ENCODE data around the gene HERPUD1.
"Not testable (repeated sequence)": the region's sequence is repeated elsewhere in the genome, so short reads cannot be mapped to it uniquely, and the experiment has no call there.

Gene HERPUD1

DNA sequence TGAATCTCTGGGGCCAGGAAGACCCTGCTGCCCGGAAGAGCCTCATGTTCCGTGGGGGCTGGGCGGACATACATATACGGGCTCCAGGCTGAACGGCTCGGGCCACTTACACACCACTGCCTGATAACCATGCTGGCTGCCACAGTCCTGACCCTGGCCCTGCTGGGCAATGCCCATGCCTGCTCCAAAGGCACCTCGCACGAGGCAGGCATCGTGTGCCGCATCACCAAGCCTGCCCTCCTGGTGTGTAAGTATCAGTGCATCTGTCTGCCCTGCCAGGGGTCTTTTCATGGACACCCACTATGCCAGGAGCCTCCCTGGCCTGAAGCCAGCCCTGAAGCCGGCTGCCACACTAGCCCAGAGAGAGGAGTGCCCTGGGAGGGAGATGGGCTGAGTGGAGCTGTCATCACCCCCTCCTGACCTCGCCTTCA is 29.9 kb downstream of the HERPUD1 start, which contains the start of gene CETP:
TSS of gene CETP (plus strand) at position 100 of the 431 bp plus-strand sequence. CDS start at position 130, 30 bp downstream.
- DNase-seq = no peak

DNA sequence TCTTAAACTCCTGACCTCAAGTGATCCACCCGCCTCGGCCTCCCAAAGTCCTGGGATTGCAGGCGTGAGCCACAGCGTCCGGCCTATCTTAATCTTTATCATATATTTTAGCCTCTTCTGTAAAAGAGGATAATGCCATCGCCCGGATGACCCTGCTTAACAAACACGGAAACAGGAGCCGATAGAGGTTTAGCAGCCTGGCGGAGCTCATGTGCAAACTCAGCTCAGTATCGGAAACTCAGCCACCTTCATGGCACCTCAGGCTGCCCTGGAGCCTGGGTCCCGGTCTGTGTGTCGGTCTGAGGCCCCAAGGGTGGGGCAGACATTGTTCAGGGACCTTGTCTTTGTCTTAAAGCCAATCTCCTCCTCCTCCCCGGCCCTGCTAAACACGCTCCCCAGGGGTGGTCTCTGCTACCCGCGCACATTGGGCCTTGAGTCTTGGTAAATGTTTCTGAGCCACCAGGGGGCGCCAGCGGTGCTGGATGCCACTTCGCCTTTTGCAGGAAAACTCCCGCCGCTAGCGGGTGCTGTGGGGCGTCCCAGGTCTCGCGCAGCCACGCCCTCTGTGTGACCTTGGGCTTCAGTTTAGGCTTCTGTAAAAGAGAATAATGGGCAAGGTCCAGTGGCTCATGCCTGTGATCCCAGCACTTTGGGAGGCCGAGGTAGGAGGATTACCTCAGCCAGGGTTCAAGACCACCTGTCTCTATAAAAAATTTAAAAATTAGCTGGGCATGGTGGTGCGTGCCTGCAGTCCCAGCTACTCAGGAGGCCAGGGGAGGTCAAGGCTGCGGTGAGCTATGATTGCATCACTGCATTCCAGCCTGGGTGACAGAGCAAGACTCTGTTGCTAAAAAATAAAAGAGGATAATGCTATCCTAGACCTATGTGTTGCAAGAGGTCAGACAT is 32.6 kb downstream of the HERPUD1 start:
- DNase-seq = no peak

DNA sequence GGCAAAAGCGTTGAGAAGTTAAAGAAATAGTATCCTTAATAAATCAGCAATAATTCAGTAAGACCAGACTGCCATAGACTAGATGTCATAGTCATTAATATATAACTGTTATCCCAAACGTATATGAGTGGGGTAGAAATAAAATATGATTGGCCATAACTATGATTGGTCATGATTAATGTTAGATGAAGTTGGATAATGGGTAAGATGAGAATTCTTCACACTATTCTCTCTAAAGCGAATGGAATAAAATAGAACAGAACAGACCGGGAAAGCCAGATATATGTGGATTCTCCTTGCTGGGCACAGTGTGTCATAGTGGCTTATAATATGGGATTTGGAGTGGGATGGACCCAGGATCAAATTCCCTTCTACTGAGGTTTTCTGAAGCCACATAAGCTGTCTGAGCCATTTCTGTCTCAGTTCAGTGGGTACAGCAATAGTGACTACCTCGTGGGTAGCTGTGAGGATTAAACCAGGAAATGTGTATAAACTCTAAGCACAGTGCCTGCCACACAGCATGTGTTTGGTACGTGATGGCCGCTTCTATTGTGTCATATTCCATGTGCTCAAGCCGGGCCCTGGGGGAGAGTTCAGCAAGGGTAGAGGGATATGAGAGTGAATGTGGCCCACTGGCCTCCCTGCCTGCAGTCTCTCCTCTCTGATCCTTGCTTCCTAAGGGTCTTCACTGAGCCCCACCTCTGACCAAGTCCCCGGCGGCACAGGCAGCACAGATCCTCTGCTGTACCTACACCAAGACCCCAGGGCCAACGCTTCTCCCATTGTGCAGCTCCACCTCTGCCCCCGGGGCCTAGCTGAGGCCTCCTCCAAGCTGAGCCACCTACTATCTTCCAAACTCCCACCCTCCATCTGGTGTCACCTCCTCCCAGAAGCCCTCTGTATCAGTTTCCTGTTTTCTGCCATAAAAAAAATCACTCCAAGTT is 33.5 kb downstream of the HERPUD1 start:
- DNase-seq = no peak

DNA sequence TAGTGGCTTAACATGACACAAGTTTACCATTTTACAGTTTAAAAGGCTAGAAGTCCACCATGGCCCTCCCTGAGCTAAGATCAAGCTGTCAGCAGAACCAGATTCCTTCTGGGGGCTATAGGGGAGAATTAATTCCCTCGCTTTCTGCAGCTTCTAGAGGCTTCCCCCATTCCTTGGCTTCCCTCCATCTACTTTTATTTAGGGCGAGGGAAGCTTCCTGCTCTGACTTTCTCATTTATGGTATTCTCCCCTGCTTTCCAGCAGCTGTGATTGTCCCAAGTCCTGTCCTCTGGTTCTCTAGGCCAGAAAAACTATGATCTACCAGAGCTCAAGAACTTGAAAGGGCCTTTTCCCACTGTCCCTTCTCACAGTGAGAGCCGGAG is 34.1 kb downstream of the HERPUD1 start:
- no peak for DNase-seq

DNA sequence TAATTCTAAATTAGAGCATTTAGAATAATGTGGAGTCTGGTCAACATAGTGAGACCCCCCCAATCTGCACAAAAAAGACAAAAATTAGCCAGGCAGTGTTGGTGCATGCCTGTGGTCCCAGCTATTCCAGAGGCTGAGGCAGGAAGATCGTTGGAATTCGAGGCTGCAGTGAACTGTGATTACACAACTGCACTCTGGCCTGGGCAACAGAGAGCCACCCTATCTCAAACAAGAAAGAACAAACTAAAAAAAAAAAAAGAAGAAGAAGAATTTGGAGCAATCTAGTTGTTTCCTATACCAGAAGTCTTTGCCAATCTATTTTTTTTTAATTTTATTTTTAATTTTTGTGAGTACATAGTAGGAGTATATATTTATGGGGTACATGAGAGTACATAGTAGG is 35.8 kb downstream of the HERPUD1 start:
- no peak for DNase-seq

DNA sequence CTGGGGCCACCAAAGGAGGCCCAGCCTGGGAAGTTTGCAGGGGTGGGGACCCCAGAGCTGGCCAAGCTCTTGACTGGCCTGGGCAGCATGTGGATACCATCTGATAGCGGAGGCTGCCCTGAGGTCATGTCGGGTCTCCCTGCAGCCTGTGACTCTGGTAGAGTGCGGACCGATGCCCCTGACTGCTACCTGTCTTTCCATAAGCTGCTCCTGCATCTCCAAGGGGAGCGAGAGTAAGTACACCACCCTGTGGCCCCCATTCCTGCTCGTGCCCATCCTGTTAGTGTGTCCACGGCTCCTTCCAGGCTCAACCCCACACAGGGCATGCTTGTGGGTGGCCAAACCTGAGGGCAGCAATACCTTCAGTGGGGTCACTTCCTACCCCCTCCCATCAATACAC is 37.8 kb downstream of the HERPUD1 start:
- DNase-seq = no peak

DNA sequence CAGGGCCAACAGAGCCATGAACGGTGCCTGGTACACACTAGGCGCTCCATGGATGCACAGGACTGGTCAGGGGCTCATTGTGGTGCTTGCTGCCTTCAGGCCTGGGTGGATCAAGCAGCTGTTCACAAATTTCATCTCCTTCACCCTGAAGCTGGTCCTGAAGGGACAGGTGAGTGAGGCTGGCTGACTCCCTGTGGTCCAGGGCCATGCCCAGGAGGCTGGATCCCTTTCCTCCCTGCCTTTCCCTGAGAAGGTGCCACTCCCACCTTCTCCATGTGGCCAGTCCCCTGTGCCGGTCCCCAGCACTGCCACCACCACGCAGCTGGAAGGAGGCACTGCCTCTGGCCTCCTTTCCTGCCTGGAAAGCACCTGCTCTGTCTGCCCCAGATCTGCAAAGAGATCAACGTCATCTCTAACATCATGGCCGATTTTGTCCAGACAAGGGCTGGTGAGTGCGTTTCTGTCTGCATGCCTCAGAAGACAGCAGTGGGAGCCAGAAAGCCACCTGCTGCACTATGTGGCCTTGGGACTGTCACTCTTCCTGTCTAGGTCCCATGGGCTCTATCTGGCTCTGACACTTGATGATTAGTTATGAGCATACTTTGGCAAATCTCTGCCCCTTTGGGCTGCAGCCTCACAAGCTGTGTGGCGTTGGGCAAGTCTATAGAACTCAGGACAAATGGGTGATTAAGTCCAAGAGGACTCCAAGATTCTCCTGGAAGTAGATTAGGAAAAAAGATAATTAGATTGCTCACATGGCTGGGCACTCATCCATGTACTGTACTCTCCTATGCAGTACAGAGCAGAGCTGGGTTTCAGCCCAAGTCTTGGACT is 39.2 kb downstream of the HERPUD1 start:
- no peak for DNase-seq

DNA sequence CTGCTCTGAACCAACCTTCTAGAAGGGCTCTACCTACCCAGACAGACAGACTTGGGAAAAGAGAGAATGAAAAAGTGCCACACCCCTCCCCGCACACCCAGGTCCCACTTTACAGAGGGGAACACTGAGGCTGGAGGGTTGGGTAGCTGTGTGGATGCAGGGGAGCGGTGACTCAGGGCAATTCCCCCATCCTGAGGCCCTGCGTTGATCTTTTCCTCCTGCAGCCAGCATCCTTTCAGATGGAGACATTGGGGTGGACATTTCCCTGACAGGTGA is 39.8 kb downstream of the HERPUD1 start:
- DNase-seq = no peak

DNA sequence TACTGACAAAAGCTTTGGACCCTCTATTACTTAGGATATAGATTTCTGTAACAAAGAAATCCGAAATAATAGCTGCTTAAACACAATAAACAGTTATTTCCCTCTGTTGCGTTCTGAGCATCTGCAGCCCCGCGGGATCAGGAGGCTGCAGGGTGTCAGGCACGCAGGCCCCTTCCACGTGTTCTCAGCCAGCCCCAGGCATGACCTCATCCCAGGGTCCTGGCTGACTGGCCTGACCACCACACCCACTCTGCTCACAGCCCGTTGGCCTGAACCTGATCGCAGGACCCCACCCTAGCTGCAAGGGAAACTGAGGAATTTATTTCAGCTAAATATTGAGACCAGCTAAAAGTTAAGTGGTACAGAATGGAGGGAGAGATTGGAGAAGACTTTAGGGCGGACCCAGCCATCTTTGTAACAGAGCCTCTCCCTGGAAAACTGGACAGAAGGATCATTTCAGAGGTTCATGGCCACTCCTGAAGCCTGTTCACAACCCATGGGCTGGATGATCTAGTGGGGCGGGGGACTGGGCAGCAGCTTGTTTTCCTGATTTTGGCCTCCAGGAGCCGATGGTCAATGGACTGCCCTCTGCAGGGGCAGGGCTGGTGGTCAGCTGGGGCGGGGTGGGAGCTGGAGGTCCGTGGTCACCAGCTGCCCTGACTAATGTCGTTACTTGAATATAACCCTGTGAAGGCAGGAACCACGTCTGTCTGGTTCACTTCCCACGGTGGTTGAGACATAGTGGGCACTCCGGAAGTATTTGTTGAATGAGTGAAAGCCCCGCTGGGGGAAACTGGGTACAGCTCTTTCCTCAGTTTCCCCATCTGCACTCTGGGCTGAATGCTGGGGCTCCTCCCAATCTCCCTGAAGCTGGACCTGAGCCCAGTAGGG is 40.7 kb downstream of the HERPUD1 start:
- no peak for DNase-seq

DNA sequence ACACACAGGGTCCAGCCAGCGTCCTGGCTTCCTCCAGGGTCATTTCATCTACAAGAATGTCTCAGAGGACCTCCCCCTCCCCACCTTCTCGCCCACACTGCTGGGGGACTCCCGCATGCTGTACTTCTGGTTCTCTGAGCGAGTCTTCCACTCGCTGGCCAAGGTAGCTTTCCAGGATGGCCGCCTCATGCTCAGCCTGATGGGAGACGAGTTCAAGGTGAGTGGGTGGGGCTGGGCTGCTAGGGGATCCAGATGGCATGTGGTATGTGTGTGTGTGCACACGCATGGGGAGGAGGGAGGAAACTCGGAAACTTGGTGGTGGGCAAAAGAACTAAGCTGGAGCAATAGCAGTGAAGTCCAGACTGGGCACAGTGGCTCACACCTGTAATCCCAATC is 41.4 kb downstream of the HERPUD1 start:
- no peak for DNase-seq

DNA sequence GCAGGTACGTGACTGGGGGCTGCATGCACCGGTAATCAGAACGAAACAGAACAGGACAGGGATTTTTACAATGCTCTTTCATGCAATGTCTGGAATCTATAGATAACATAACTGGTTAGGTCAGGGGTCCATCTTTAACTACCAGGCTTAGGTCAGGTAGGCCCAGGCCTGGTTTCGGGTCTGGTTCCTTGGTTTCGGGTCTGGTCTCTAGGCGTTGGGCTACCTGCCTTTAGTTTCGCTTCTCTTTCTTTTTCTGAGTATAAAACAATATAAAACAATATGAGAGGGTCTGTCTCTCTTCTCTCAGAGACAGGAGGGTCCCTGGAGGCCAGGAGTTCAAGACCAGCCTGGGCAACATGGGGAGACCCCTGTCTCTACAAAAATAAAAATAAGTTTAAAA is 42.0 kb downstream of the HERPUD1 start:
- DNase-seq = not testable (repeated sequence)

DNA sequence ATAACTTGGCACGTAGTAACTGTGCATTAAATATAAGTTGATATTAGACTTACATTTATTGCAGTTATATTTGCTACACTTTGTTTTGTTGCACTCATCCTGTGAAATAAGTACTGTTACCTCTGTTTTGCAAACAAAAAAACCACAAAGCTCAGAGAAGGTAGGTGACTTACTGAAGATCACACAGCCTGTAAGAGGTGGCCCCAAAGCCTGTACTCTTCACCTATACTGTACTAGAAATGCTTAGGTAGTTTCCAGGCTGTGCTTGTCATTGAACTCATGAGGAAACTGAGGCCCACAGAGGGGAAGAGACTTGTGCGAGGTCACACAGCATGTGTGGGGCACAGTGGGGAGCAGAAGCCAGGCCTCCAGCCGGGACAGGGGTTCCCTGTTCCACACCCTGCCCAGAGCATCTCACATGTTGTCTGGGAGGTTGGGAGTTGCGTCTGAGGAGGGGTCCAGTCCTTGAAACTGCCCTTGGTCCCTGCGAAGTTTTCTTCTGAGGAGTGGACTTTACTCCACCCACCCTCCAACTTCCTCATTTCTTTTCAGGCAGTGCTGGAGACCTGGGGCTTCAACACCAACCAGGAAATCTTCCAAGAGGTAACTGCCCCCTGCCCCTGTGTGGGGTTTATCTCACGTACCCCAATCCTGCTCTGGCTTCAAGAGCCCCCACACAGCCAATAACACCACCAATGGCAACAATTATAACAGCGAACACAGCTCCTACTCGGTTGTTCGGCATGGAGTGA is 42.8 kb downstream of the HERPUD1 start:
- DNase-seq = no peak

DNA sequence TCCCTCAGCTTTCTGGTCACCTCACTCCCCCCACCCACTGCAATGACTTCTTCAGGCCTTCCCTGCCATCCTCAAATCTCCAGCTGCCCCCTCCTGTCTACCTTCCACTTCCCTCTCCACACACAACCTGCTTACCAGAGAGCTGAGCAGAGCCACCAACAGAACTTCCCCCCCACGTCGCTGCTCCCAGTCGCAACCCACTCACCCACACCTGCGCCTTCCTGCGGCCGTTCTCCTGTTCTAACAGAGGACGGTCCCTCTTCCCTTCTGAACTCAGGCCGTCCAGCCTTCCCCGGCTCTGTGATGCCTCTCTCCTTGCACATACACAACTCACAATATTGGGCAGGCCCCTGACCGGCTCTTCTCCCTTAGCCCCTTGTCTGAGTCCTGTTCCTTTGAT is 43.8 kb downstream of the HERPUD1 start:
- no peak for DNase-seq

DNA sequence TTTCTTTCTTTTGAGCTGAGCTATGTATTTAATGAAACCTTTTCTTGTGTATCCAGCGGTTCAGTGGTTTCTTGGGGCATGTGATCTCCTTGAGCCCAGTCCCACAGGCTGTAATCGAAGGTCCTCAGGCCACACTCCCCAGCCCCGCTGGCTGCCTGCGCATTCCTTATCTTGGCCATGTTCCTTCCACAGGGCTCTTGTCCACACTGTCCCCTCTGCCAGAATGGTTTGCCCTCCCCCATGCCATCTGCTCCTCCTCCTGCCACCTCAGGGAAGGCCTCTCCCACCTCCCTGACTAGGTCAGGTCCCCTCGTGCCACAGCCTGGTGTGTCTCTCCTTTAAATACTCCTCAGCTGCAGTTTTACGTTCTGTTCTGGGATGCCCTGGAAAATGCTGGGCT is 45.3 kb downstream of the HERPUD1 start:
- DNase-seq = no peak

DNA sequence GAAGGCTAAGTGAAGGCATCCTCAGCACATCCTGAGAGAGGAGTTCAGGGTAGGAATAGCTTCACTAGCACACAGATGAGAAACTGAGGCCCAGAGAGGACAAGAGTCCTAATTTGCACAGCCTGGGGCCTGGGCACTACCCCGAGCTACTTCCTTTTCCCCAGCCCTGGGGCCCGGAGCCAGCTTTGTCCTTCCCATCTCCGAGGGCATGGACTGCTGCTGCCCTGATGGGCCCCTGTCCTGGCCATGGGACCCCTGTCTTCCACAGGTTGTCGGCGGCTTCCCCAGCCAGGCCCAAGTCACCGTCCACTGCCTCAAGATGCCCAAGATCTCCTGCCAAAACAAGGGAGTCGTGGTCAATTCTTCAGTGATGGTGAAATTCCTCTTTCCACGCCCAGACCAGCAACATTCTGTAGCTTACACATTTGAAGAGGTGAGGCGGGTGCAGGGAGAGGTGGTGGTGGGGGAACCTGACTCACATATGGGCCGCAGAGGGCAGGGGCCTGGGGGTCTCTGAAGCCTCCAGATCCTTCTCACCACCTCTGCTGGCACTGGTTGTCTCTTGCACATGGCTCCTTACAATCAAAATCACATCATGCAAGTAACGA is 46.0 kb downstream of the HERPUD1 start:
- no peak for DNase-seq

DNA sequence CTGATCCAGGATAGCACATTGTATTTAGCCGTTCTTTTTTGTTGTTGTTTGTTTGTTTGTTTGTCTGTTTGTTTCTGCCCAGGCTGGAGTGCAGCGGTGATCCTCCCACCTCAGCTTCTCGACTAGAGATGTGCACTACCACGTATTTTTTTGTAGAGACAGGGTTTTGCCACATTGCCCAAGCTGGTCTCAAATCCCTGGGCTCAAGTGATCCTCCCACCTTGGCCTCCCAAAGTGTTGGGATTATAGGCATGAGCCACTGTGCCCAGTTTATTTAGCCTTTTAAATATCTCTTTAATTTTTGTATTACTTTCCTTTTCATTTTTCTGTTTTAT is 48.2 kb downstream of the HERPUD1 start:
- no peak for DNase-seq

DNA sequence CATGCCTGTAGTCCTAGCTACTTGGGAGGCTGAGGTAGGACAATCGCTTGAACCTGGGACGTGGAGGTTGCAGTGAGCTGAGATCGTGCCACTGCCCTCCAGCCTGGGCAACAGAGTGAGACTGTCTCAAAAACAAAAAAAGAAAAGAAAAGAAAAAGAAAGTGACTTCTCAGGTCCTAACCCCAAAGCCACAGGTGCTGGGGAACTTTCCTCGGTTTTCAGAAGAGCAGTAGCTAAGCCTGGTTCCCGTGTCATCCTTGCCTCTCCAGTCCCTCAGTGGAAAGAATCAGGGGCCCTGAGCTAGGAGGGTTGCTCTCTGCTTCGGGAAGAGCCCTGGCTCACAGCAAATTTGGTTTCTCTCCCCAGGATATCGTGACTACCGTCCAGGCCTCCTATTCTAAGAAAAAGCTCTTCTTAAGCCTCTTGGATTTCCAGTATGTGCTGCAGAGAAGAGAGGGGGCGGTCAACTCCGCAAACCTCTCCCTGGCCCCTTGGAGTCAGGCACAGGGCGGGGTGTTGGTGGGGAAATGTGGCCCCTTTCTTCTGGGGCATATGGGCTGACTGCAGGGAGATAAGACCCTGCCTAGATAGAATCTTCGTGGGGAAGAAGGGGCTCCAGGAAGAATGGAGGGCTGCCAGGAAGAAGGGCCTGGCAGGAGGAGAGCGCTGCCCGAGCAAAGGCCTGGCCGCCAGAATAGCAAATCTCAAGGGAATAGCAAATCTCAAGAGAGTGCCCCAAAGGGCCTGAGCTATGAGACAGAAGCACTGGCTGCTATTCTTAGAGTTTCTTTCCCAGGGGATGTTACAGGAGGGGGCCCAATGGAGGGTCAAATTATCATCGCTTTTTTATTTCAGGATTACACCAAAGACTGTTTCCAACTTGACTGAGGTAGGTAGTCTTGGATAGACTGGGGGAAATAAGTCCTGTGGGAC is 49.1 kb downstream of the HERPUD1 start:
- no peak for DNase-seq

DNA sequence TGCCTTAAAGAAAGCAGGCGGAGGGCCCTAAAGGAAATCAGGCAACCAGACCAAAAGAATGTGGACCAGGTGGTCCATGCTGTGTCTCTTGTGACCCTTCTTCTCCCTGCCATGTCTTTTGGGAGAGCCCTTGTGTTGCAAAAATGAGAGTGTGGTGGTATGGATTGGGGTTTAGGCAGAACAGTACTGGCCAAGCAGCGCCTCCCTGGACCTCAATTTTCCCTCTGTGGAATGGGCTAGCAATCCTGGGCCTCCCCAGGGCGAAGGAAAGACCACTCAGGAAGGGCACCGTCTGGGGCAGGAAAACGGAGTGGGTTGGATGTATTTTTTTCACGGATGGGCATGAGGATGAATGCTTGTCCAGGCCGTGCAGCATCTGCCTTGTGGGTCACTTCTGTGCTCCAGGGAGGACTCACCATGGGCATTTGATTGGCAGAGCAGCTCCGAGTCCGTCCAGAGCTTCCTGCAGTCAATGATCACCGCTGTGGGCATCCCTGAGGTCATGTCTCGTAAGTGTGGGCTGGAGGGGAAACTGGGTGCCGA is 49.9 kb downstream of the HERPUD1 start:
- DNase-seq = no peak

DNA sequence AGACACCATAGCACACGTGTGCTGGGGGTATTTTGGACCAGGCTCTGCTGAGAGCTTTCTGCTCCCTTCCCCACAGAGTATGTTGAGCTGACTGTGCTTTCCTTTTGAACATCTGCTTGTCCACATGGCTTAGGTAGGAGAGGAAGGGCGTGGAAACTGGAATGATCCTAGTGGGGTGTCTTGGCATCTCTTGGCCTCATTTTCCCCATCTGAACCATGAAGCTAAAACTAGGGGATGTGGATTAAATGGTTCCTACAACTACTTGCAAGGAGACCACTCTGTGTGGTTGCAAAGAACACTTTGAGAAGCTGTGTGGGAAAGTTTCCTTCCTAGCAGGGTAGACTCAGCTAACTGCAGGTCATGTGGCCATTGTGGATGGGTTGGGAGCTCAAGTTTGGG is 50.8 kb downstream of the HERPUD1 start:
- no peak for DNase-seq
